Stimulated activated naive B cell treated with anti-CD40 and anti-IgM and Interleukin-4, amounts not matched to agents 10 μg/mL and 1 μg/mL and 100 μg/mL, for 72 hours (primary cell): ENCODE results near the gene MED12.

Experiments used
- ATAC-seq, 2 donors: fragments of 150-1000 bp; cut with Tn5 transposase; replicated peaks; 2 replicates each; pipeline ENCODE4 v1.10.0; 2021; ENCODE audit warnings: moderate library complexity in 1 of 2
- DNase-seq: peaks from one replicate; pipeline ENCODE4 v3.0.0; 2021
- H3K27ac Mint-ChIP-seq: one replicate; pipeline ENCODE4 v1.8.0; 2022; ENCODE audit warnings: mild to moderate bottlenecking, mixed read lengths
- H3K27me3 Mint-ChIP-seq, 2 donors: one replicate each; pipeline ENCODE4 v1.8.0; 2022; ENCODE audit warnings: mixed read lengths in 2 of 2
- H3K36me3 Mint-ChIP-seq, 2 donors: one replicate each; pipeline ENCODE4 v1.8.0; 2022; ENCODE audit warnings: mixed read lengths in 2 of 2, mild to moderate bottlenecking in 1 of 2
- H3K4me1 Mint-ChIP-seq, 2 donors: one replicate each; pipeline ENCODE4 v1.8.0; 2022; ENCODE audit warnings: mixed read lengths in 2 of 2, mild to moderate bottlenecking in 1 of 2
- H3K4me3 Mint-ChIP-seq, 2 donors: one replicate each; pipeline ENCODE4 v1.8.0; 2022; ENCODE audit warnings: mild to moderate bottlenecking in 2 of 2, mixed read lengths in 2 of 2, moderate library complexity in 1 of 2
- H3K9me3 Mint-ChIP-seq, 2 donors: one replicate each; pipeline ENCODE4 v1.8.0; 2022; ENCODE audit warnings: mixed read lengths in 2 of 2, mild to moderate bottlenecking in 1 of 2

Gene MED12

GRCh38 chrX:71099736-71100135 is 18.7 kb upstream of the MED12 start:
- Mint-ChIP-seq H3K27ac (no peak overlapping the region), H3K9me3 (no peaks in the 10 kb centered on the region), H3K36me3 (peaks cover 0 to 2% of the 10 kb centered on the region in 2 donors), H3K4me3 (no peak overlapping the region), H3K4me1 (peaks cover 28 to 41% of the 10 kb centered on the region in 2 donors), H3K27me3 (peaks cover 0 to 4% of the 10 kb centered on the region in 2 donors)
- no peak for DNase-seq
- no peak for ATAC-seq

- Mint-ChIP-seq H3K36me3 (peaks cover 5% of the 10 kb centered on the region in 2 donors), H3K4me1 (peaks cover 27 to 45% of the 10 kb centered on the region in 2 donors), H3K27ac (peak overlapping the region; percentile 22), H3K27me3 (no peaks in the 10 kb centered on the region), H3K4me3 (no peak overlapping the region), H3K9me3 (no peaks in the 10 kb centered on the region)
- no peak for DNase-seq
- ATAC-seq, result no peak
Measured at GRCh38 chrX:71100581-71101505, 17.6 kb upstream of the MED12 start.

- H3K4me1 Mint-ChIP-seq, result peaks cover 28 to 59% of the 10 kb centered on the region in 2 donors
- no peak overlapping the region for H3K4me3 Mint-ChIP-seq
Measured at GRCh38 chrX:71102292-71102691, 16.1 kb upstream of the MED12 start.

GRCh38 chrX:71103110-71103983 is 15.0 kb upstream of the MED12 start:
- Mint-ChIP-seq H3K4me1 (peaks cover 35 to 63% of the 10 kb centered on the region in 2 donors), H3K4me3 (peak overlapping the region; percentile 65 to 72), H3K9me3 (peaks cover 0 to 3% of the 10 kb centered on the region in 2 donors), H3K36me3 (peaks cover 24 to 25% of the 10 kb centered on the region in 2 donors), H3K27me3 (peaks cover 0 to under 1% of the 10 kb centered on the region in 2 donors), H3K27ac (peak overlapping the region; percentile 86)
- DNase-seq, result peak; percentile 12
- peak; percentile 65 to 72 for ATAC-seq

More at GRCh38 chrX:71102292-71102691, 16.1 kb upstream of the MED12 start:
- DNase-seq (no peak), ATAC-seq (no peak)
- Mint-ChIP-seq H3K36me3 (peaks cover 13 to 15% of the 10 kb centered on the region in 2 donors), H3K27ac (no peak overlapping the region), H3K9me3 (peaks cover 0 to 3% of the 10 kb centered on the region in 2 donors), H3K27me3 (no peaks in the 10 kb centered on the region)

GRCh38 chrX:71105628-71106027 is 12.8 kb upstream of the MED12 start:
- H3K27me3 Mint-ChIP-seq, result peaks cover 0 to 4% of the 10 kb centered on the region in 2 donors
- peaks cover 0 to 3% of the 10 kb centered on the region in 2 donors for H3K9me3 Mint-ChIP-seq
- H3K36me3 Mint-ChIP-seq, result peaks cover 42 to 43% of the 10 kb centered on the region in 2 donors
- H3K4me1 Mint-ChIP-seq, result peaks cover 38 to 70% of the 10 kb centered on the region in 2 donors
- no peak overlapping the region for H3K27ac Mint-ChIP-seq
- no peak for DNase-seq
- H3K4me3 Mint-ChIP-seq, result peak overlapping the region in 1 of 2 donors; percentile 17
- no peak for ATAC-seq

- peaks cover 47% of the 10 kb centered on the region in 2 donors for H3K36me3 Mint-ChIP-seq
Measured at GRCh38 chrX:71106427-71106826, 12.0 kb upstream of the MED12 start, which contains the start of gene CXorf65. Gene CXorf65 (minus strand): TSS chrX:71106740. CDS start chrX:71106556, 184 bp downstream.

GRCh38 chrX:71107245-71107644 is 11.2 kb upstream of the MED12 start:
- Mint-ChIP-seq H3K36me3 (peaks cover 47% of the 10 kb centered on the region in 2 donors), H3K4me3 (peak overlapping the region; percentile 83 to 93), H3K27me3 (peaks cover 0 to 4% of the 10 kb centered on the region in 2 donors), H3K4me1 (peaks cover 42 to 77% of the 10 kb centered on the region in 2 donors), H3K27ac (no peak overlapping the region), H3K9me3 (peaks cover 0 to 3% of the 10 kb centered on the region in 2 donors)
- no peak for ATAC-seq
- no peak for DNase-seq

More at GRCh38 chrX:71106427-71106826, 12.0 kb upstream of the MED12 start, which contains the start of gene CXorf65:
- DNase-seq (no peak), ATAC-seq (no peak)
- Mint-ChIP-seq H3K27ac (peak within 1 kb of the TSS; percentile 15), H3K27me3 (peaks cover 0 to 4% of the 10 kb centered on the region in 2 donors), H3K4me3 (peak within 1 kb of the TSS; percentile 83 to 93), H3K9me3 (peaks cover 0 to 3% of the 10 kb centered on the region in 2 donors), H3K4me1 (peaks cover 38 to 70% of the 10 kb centered on the region in 2 donors)

- DNase-seq (no peak), ATAC-seq (no peak)
- H3K27ac Mint-ChIP-seq, result peak overlapping the region; percentile 2
- H3K4me1 Mint-ChIP-seq, result peaks cover 44 to 80% of the 10 kb centered on the region in 2 donors
- peaks cover 0 to 3% of the 10 kb centered on the region in 2 donors for H3K9me3 Mint-ChIP-seq
- peaks cover 0 to 4% of the 10 kb centered on the region in 2 donors for H3K27me3 Mint-ChIP-seq
- peaks cover 47% of the 10 kb centered on the region in 2 donors for H3K36me3 Mint-ChIP-seq
- peak overlapping the region; percentile 83 to 93 for H3K4me3 Mint-ChIP-seq
Measured at GRCh38 chrX:71107762-71108360, 10.5 kb upstream of the MED12 start.

- H3K4me1 Mint-ChIP-seq, result peaks cover 40 to 73% of the 10 kb centered on the region in 2 donors
- peak overlapping the region; percentile 3 for H3K27ac Mint-ChIP-seq
- peaks cover 0 to 3% of the 10 kb centered on the region in 2 donors for H3K9me3 Mint-ChIP-seq
- peaks cover 0 to 4% of the 10 kb centered on the region in 2 donors for H3K27me3 Mint-ChIP-seq
- H3K4me3 Mint-ChIP-seq, result peak overlapping the region; percentile 83 to 93
- no peak for ATAC-seq
- DNase-seq, result no peak
- peaks cover 45 to 47% of the 10 kb centered on the region in 2 donors for H3K36me3 Mint-ChIP-seq
Measured at GRCh38 chrX:71109051-71109450, 9.3 kb upstream of the MED12 start.

- peak within 1 kb of the TSS; percentile 83 to 93 for H3K4me3 Mint-ChIP-seq
- peaks cover 38 to 40% of the 10 kb centered on the region in 2 donors for H3K36me3 Mint-ChIP-seq
- peak within 1 kb of the TSS; percentile 92 for H3K27ac Mint-ChIP-seq
- peaks cover 0 to 3% of the 10 kb centered on the region in 2 donors for H3K9me3 Mint-ChIP-seq
- H3K27me3 Mint-ChIP-seq, result peaks cover 0 to 4% of the 10 kb centered on the region in 2 donors
- H3K4me1 Mint-ChIP-seq, result peaks cover 28 to 54% of the 10 kb centered on the region in 2 donors
- DNase-seq (peak; percentile 70), ATAC-seq (peak; percentile 94 to 97)
Measured at GRCh38 chrX:71111141-71111843, 7.1 kb upstream of the MED12 start, which contains the start of gene IL2RG. Gene IL2RG (minus strand): TSS chrX:71111577. CDS start chrX:71111539, 38 bp downstream.

- H3K4me1 Mint-ChIP-seq, result peaks cover 24 to 47% of the 10 kb centered on the region in 2 donors
- DNase-seq (no peak), ATAC-seq (peak; percentile 19 to 35)
- peaks cover 34 to 36% of the 10 kb centered on the region in 2 donors for H3K36me3 Mint-ChIP-seq
- peak overlapping the region; percentile 83 to 93 for H3K4me3 Mint-ChIP-seq
- H3K9me3 Mint-ChIP-seq, result no peaks in the 10 kb centered on the region
- H3K27me3 Mint-ChIP-seq, result peaks cover 0 to 4% of the 10 kb centered on the region in 2 donors
- peak overlapping the region; percentile 92 for H3K27ac Mint-ChIP-seq
Measured at GRCh38 chrX:71111921-71112431, 6.4 kb upstream of the MED12 start.

- no peak for ATAC-seq
- DNase-seq, result no peak
- no peaks in the 10 kb centered on the region for H3K27me3 Mint-ChIP-seq
- no peak overlapping the region for H3K27ac Mint-ChIP-seq
- H3K36me3 Mint-ChIP-seq, result peaks cover 4 to 6% of the 10 kb centered on the region in 2 donors
- H3K9me3 Mint-ChIP-seq, result no peaks in the 10 kb centered on the region
- H3K4me3 Mint-ChIP-seq, result no peak overlapping the region
- peaks cover 10 to 19% of the 10 kb centered on the region in 2 donors for H3K4me1 Mint-ChIP-seq
Measured at GRCh38 chrX:71117358-71117757, 1.0 kb upstream of the MED12 start.
